GM18861 (cell line): ENCODE data around the gene SH3PXD2A.
"Not testable (repeated sequence)": the region's sequence is repeated elsewhere in the genome, so short reads cannot be mapped to it uniquely, and the experiment has no call there.

Experiments used
- ATAC-seq: cut with Tn5 transposase; IDR thresholded peaks from one replicate; pipeline ENCODE4 v1.9.1; 2021; ENCODE audit not compliant: unreplicated experiment

SH3PXD2A gene

DNA sequence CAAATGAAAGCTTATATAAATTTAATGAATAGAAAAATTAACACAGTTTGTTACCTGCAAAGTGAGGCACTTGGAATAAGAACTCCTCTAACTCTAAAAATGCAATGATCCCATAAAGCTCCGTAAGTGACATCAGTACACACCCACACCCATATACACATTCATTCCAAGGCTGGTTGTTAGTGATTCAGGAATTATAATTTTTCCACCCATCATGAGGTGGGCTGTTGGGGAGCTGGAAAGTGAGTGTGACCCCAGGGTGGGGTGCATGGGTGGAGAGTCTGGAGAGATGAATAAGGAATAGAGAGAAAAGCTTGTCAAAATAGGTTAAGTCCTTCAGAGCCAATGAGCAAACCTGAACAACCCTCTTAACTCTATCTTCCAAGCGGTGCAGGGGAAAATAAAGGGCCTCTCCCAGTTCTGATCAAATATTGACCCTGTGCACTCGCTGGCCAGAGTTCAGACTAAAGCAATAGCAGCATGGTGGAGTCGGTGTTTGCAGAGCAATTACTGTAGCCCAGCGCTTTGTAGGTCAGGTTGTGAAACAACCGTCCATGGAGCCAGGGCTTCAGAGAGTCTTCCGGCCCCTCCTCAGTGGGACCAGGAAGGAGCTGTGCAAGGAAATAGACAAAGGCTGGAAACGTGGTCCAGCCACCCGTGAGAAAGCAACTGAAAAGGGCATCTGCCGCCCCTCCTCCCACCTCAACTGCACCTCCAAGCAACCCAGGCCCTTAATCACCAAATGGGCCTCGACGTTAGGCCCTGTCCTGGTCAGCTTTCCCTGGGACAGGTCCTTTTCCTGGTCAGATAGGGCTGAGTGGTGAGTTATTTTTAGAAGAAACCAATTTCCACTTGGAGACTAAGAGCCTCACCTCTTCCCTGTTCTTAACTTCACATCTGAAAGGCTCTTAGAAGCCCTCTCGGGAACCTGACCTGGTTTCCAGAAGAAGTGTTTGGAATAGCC, 61.2 kb downstream of the SH3PXD2A start:
- no peak for ATAC-seq

DNA sequence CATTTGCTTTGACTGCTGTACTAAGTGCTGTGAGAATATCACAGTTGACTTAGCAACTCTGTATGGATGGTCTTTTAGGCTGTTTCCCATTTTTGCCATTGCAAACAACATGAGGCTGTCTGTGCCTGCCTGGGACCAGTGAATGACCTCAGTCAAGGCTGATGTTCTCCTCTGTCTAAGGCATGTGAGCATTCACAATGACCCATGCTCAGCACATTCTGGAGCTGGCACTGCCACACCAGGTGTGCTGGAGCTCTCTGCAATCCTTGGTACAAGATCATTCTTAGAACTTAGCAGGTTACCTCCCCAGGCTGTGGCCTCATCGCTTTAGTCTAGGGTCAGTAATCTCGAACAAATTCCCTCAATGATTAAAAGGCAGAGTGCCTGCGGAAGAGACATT, 61.9 kb downstream of the SH3PXD2A start:
- ATAC-seq = no peak

DNA sequence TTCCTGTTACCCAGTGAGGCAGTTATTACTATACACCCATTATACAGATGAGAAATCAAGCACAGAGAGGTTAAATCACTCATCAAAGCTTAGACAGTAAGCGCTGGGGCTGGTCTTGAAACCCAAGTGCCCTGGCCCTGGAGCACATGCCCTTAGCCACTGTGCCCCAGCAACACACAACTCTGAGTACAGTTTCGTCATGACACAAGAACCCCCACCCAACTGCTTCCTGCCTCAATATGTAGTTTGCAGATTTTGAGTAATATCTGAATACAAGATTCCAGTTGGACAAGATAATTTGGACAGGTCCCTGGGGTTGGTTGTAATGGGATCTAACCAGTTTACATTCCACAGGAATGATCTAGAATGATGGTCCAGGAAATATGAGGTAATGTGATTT, 62.8 kb downstream of the SH3PXD2A start:
- ATAC-seq = no peak

DNA sequence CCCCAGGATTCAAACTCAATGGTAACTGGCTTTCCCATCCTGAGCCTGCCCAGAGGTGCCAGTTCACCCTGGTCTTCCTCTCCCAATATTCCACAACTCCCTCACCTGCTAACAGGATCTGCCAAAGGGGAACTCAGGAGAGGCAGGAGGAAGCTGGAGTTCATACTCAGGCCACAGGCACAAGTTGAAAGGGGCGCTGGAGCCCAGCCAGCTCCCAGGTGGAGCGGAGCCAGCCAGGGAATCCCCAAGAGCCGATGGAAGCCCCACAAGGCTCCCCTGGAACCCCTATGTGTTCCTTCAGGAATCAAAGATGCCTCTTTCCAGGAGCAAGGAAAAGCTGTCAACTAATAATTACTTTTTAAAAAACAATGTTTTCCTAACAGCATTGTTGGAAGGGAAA, 63.5 kb downstream of the SH3PXD2A start:
- no peak for ATAC-seq

DNA sequence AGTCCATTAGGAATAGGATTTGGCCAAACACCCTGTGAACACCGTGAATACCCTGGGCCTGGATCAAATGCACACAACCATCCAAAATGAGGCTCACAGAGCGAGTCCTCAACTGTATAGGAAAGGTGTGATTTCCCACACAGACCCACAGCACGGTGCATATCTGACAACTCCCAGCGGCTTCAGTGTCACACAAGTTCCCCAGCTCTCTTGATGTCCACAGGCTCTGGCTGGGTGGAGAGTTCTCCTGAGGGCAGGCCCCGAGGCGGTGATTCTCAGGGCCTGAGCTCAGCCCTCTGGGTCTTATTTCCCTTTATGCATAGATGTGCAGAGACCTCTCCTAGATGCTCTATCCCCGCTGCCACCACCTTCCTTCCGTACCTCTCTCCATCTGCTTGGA, 64.1 kb downstream of the SH3PXD2A start:
- no peak for ATAC-seq

DNA sequence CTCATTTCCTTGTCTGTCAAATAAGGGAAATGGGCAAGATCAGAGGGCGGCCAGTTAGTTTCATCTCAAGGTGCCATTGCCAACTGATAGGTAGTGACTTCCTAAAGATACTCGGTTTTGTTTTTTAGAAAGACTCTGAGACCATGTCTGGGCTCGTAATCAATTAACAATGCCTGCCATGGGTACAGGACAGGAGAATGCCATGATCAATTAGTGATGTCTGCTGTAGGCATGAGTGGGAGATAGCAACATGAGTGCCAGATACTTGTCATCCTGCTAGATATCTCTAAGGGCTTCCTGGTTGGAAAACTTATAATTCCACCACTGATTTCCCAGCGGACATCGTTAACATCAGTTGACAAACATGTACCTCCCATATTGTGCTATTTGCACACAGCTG, 64.8 kb downstream of the SH3PXD2A start:
- ATAC-seq = no peak

DNA sequence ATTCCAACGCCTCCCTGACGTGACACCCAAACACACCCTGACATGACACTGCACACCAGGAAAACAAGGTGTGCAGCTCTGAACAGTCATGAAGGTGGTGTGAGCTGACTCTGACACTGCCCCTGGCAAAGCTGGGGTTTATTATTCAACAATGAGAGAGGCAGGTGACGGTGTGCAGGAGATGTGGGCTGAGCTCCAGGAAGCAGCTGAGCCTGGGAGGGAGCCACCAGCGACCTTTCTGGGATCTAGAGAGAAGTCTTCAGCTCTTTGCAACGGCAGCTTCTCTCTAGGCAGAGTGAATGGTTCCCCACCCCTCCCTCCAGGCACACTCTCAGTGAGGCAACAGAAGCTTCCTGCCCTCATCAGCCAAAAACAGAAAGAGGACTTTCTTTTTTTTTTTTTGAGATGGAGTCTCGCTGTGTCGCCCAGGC, 65.6 kb downstream of the SH3PXD2A start:
- ATAC-seq = no peak

DNA sequence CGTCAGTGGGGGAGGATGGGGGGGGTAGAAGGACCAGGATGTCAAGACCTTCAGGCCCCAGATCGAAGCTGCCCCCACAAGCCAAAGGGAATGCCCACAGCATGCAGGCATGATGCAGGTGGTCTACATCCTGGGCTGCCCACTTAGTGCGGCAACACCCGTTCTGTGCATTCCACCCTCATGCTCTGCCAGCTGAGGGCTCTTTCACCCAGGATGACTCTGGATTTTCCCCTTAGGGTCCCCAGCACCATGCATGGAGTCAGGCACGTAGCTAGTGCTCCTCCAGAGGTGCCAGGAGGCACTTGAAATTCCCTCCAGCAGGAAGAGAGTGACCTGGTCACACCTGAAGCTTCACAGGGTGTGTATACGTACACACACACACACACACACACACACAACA, 66.2 kb downstream of the SH3PXD2A start:
- no peak for ATAC-seq

DNA sequence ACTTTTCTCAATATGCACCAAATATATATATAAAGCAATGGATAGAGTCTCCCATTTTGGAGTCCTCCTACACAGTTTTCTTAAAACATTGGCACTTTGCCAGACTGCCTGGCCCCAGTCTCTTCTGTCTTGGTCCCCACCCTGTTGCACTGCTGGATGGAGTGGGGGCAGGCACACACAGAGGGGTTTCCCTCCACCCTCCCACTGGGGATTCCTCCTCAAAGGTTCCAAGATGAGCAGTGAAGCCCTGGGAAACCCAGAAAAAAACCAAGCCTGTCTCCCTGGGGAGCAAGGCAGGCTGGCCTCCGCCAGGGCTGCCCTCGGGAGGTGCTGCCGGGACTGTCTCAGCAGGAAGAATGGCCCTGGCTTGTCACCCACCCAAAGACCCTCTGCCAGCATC, 68.0 kb downstream of the SH3PXD2A start:
- no peak for ATAC-seq

DNA sequence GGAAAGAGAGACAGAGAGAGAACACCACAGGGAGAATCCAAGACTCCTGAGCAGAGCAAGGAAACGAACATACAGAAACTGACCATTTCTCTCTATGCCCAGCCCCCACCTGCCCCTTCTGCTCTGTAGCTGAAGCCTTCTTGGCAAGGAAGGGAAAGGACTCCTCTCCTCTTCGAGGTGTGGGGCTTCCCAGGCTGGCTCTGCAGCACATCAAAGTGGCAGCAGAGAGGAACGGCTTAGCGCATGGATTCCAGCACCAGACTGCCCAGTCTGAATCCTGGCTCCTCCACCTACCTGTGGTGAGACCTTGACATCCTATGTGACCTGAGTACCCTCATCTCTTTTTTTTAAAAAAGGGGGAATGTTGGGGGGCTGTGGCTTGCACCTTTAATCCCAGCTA, 69.4 kb downstream of the SH3PXD2A start:
- no peak for ATAC-seq

DNA sequence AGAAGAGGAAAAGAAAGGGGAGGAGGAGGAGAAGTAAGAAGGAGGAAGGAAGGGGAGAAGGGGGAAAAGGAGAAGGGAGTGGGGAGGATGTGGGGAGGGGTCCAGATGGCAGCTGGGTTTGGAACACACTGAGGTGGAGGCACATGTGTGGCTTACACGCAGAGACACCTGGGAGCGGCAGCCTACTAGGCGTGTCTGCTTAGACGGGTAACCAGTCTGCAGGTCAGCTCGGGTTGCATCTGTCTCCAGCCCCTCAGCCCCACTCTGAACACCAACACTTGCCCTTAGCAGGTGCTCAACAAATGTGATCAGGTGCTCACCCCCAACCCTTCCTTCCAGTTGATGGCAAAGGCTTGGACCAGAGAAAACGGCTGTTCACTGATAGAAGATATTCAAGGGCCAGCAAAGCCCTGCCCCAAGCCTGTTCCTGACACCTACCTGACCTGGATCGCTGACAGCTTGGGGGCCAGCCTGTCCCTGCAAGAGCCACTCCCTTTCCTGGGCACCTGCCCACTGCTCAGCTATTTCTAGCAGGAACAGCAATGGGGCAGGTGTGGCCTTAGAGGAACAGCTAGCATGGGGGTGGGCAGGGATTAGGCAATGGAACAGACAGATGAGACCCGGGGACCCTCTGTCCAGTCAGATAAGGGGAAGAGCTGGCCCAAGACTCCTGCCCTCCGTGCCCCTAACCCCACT, 70.5 kb downstream of the SH3PXD2A start:
- ATAC-seq = no peak

DNA sequence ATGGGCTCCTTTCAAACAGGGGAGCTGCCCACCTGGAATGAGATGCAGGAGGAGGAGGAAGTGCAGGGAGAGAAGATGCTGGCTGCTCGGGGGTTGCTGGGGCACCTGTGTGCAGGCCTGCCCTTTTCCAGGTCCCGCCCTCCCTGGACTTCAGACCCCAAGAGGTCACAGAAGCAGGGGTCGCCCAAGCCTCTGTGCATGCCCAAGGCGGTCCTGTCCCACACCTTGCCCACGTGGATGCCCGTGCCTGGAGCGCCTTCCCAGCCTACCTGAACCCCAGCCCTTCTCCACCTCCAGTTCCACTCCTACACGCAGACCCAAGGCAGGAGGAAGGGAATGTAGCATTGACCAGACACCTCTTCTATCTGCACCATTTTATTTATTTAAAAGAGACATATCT, 71.3 kb downstream of the SH3PXD2A start:
- no peak for ATAC-seq

DNA sequence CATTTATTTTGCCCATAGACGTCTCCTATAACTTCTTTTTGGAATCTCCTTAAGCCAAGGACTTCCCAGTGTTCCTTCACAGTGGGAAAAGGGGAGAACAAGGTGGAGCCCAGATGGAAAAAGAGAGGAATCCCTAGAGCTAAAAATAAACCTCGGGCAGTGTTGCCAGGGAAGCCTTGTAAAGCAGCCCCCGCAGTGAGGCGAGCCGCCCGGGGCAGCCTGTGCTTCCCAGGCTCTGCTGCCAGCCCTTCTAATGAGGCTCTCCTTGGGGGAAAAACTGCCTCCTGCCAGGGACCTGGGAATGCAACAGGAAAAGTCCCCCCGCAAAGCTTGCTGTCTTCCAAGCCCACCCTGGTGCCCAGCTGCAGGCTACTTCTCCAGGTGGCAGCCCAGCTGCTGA, 71.7 kb downstream of the SH3PXD2A start:
- no peak for ATAC-seq

DNA sequence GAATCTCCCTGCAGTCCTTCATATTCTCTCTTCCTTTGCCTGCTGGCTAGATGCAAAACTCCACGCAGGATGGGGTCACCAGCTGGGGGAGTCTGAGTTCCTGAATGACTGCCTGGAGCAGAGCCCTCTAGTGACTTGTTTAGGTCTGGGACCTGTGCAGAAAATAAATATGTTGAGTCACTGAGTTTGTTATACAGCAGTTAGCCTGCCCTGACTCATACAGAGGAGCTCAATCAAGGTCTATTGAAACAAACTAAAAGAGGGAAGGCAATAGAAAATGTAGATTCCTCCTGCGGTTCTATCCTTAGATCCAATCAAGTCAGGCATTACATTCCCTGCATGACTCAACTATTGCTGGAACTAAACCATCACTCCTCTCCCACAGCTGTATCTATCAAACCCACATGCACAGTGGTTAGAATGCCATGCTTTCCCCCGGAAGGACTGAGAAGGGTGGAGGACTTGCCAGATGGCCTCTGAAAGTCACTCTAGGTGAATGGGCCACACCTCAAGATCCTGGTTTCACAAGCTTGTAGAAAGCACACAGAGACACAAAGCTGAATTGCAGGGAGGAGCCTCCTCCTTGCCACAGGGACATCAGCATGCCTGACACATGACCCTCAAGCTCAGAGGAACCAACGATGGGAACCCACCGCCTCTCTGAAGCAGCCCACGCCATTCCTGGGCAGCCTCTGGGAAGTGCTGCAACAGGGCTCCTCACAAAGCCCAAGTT, 73.9 kb downstream of the SH3PXD2A start:
- ATAC-seq = peak; percentile 46

DNA sequence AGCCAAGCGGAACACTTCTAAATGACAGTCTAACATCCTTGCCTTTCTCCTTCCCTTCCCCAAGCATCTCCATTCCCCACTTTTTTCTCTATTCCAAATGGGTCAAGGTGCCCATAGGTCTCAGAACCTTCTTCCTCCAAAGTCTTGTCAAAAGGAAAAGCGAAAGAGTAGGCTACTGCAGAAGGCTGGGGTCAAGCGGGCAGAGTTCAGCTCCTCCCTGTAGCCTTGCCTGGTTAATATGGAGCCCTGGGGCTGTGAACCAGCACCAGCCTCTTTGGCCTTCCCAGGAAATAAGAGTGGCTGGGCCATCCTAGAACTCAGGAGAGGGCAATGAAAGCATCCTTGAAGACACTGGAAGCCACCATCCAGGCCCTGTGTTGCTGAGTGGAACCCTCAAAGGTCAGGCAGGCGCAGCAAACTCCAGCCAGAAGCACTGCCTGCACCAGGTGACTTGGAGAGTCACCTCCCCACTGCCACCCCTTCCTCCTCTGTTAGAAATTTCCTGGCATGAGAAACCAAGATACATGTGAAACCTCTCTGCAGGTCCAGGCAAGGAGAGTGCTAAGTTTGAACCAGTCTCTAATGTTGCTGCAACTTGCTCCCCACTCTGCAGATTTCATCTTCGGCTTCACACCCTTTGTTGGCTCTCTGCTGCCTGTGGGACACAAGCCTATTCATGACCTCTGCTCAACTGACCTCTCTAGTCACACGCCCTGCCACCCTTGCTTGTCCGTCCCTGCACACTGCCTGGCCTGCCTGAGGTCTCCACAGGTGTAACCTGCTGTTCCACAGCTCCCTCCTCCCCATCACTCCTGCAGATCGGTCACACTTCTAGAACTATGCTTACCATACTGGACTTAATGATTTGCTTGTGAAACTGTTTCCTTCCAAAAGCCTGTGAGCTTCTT, 74.9 kb downstream of the SH3PXD2A start:
- ATAC-seq = no peak

DNA sequence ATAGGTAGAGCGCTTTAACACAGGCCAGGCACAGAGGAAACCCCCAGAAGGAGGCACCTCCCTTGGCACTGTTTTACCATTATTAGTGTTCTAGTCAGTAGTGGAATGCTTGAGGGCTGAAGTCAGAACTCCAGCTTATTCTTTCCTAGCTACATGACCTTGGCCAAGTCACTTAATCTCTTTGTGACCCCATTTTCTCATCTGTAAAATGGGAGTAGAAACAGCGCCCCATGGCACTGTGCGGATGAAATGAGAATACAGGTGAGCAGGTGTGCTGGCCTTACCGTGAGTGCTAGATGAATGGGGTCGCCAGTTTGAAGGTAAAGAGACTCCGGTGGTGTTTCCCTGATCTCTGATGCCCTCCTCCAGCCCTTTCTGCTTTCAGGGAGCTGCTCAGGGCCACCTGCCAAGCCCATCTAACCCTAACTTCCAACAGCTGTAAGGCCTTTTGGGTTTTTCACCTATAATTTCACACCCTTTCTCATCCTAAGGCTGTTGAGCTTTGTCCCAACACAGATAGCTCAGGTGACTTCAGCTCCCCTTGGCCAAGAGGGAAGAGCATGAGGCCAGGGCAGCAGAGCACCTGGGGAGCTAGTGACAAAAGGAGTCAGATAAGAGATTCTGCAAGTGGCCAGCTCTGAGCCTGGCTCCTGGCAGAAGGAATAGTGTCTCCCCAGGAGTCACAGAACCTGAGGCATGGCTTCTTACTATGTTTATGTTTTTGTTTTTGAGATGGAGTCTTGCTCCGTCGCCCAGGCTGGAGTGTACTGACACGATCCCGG, 76.8 kb downstream of the SH3PXD2A start:
- ATAC-seq = no peak

DNA sequence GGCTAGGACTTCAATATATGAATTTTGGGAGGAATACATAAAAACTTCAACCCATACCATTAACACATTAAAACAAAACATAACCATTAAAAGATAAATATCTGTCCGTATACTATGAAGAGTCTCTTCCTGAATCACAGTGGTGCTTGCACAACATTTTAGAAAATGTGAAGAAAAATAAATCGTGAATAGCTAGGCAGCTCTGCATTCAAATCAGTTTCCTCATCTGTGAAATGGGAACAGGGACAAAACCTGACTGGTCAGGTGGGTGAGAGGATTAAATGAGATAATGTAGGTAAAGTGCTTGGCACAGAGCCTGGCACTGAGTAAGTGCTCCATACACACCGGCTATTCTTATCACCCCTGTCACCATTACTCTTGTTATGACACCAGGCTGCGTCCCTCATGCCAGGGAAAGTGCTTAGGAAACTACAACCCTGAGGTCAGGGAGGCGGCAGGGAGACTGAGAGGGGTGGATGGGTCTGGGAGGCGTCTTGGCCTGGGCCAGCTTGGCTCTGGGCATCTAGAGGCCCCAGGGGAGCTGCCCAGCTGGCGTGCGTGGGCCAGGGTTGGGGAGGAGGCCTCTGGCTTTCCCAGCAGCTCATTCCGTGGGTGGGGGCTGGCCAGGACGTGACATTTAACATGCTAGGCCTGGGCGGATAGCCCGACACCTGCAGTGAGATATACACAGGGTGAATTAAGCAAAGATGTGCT, 78.3 kb downstream of the SH3PXD2A start:
- ATAC-seq = no peak

DNA sequence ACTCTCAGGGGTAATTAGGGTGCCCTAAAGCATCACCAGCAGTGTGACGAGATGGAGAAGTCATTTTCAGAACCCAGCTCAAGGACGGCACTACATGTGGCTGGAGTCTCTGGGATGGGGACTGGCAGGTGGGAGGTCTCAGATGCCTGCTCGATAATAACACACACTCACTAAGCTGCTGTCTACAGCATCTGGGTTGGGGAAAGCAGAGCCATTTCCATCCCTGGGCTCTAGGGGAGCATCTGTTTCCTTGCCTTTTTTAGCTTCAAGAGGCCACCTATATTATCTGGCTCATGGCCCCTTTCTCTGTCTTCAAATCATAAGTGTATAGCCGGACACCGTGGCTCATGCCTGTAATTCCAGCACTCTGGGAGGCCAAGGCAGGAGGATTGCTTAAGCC, 79.6 kb downstream of the SH3PXD2A start:
- ATAC-seq = no peak

DNA sequence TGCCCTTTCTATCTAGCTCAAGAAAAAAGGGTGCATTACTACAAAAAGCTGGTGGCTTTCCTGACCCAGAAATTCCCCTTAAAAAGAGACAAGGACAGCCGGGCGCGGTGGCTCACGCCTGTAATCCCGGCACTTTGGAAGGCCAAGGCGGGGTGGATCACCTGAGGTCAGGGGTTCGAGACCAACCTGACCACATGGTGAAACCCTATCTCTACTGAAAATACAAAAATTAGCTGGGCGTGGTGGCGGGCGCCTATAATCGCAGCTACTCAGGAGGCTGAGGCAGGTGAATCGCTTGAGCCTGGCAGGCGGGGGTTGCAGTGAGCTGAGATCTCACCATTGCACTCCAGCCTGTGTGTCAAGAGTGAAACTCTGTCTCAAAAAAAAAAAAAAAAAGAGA, 82.5 kb downstream of the SH3PXD2A start:
- not testable (repeated sequence) for ATAC-seq
